Kidney epithelial cell (primary cell): ENCODE data around the gene GIPC1. TPM values are rescaled to one million over a fixed set of nuclear protein-coding genes. Genes with fewer than 3 reads are reported as not detected.
A peak's percentile ranks its signal among the peaks of the same experiment; 100 is the strongest.

Experiments
- DNase-seq: peaks from one replicate; pipeline ENCODE4 v3.0.0-alpha.2; 2010; ENCODE audit warnings: low read depth
- H3K27me3 ChIP-seq: 2 replicates; pipeline ENCODE4 v1.6.0; 2011; ENCODE audit warnings: low read length; ENCODE audit not compliant: control insufficient read depth, insufficient read depth
- H3K36me3 ChIP-seq: 2 replicates; pipeline ENCODE4 v1.5.1; 2011; ENCODE audit warnings: low read length; ENCODE audit not compliant: control insufficient read depth, insufficient read depth
- H3K4me3 ChIP-seq: 2 replicates; pipeline ENCODE4 v1.5.1; 2011; ENCODE audit warnings: low read depth, mild to moderate bottlenecking, control low read depth, low read length
- CTCF ChIP-seq: IDR thresholded peaks from 2 replicates; pipeline ENCODE4 v1.5.1; 2011; ENCODE audit warnings: mild to moderate bottlenecking, moderate library complexity, low read length, control low read depth, inconsistent platforms; ENCODE audit not compliant: insufficient read depth, poor library complexity, severe bottlenecking
- total RNA-seq: library from RNA; depleted of rRNA; stranded (reverse); fragments of >200 nt; gene quantifications from 2 replicates; pipeline ENCODE4 v1.2.3, GENCODE V29; 2015

The GIPC1 gene
- total RNA-seq, 1 donor from 2014 or later, result 188 TPM

DNA sequence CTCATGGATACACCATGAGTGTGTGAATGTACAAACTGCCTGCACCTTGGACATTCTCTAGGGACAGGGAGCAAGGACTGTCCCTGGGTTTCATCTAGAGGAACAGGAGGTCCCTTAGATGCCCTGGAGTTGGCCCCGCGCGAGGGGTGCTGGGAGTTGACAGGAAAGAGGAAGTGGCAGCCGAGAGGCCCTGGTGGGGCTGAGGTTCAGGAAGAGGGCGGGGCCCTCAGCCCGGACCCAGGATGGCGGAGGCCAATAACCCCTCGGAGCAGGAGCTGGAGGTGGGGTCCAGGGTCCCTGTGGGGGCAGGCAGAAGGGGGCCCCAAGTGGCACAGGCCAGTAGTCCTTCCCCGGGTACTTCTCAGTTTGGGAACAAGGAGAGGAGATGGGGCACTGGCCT, 55.9 kb downstream of the GIPC1 start:
- no peaks in the 10 kb centered on the region for H3K27me3 ChIP-seq
- DNase-seq, result no peak
- peaks cover 9% of the 10 kb centered on the region for H3K36me3 ChIP-seq
- H3K4me3 ChIP-seq, result no peak overlapping the region
- TF ChIP-seq CTCF, result no peak

DNA sequence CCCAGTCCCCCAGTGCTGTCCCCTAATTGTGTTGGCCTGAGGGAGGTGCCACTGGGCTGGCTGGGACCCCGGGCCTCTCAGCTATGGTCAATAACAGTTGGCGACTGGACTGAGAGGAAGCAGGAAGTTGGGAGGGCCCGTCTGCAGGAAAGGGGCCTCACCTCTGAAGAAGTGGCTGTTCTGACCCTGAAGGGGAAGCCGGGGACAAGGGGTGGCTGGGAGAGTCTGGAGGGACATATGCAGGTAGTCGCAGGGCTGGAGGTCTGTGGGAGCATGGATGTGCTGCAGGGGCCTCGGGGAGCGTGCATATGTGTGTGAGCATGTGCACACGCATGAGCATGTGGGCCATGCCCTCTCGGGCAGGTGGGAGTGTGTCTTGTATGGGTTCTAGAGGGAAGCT, 56.9 kb downstream of the GIPC1 start:
- peaks cover 6% of the 10 kb centered on the region for H3K36me3 ChIP-seq
- TF ChIP-seq CTCF, result no peak
- no peak overlapping the region for H3K4me3 ChIP-seq
- H3K27me3 ChIP-seq, result no peaks in the 10 kb centered on the region
- no peak for DNase-seq

DNA sequence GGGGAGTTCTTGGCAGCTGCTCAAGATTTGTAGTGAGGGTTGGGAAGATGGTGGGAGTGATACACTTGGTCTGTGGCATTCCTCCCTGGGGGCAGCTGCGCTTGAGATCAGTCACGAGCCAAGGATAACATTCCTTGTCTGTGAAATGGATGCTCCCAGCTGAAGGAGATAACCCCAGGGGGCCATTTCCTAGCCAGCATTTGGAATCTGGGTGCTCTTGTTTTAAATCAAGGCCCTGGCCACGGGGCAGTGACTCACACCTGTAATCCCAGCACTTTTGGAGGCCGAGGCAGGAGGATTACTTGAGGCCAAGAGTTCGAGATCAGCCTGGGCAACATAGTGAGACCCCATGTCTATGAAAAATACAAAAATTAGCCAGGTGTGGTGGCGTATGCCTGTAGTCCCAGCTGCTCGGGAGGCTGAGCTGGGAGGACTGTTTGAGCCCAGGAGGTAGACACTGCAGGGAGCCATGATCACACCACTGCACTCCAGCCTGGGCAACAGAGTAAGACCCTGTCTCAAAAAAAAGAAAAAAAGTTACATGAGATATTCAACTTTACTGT, 58.3 kb downstream of the GIPC1 start:
- no peaks in the 10 kb centered on the region for H3K27me3 ChIP-seq
- no peak for DNase-seq
- no peak for TF ChIP-seq CTCF
- H3K36me3 ChIP-seq, result no peaks in the 10 kb centered on the region
- no peak overlapping the region for H3K4me3 ChIP-seq

DNA sequence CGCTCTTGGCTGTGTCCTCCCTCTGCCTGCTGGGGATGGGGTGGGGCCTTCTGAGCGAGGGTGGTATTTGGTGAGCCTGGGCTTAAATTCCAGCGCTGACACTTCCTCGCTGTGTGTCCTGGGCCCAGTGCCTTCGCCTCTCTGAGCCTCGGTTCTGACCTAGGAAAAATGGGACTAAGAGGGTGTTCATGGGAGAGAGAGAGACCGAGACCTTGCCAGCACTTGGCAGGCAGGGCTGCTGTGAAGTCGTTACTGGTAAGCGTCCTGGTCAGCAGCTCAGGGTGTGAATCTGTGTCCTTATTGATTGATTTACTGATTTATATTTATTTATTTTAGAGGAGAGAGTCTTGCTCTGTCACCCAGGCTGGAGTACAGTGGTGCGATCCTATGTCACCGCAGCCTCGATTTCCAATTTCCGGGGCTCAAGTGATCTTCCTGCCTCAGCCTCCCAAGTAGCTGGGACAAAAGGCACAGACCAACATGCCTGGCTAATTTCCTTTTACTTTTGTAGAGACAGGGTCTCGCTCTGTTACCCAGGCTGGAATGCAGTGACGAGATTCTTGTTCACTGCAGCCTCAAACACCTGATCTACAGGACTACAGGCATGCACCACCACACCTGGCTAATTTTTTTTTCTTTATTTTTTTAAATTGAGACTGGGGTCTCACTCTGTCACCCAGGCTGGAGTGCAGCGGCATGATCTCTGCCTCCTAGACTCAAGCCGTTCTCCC, 60.4 kb downstream of the GIPC1 start:
- Histone ChIP-seq H3K36me3 (no peaks in the 10 kb centered on the region), H3K4me3 (no peak overlapping the region), H3K27me3 (no peaks in the 10 kb centered on the region)
- TF ChIP-seq CTCF, result no peak
- no peak for DNase-seq

DNA sequence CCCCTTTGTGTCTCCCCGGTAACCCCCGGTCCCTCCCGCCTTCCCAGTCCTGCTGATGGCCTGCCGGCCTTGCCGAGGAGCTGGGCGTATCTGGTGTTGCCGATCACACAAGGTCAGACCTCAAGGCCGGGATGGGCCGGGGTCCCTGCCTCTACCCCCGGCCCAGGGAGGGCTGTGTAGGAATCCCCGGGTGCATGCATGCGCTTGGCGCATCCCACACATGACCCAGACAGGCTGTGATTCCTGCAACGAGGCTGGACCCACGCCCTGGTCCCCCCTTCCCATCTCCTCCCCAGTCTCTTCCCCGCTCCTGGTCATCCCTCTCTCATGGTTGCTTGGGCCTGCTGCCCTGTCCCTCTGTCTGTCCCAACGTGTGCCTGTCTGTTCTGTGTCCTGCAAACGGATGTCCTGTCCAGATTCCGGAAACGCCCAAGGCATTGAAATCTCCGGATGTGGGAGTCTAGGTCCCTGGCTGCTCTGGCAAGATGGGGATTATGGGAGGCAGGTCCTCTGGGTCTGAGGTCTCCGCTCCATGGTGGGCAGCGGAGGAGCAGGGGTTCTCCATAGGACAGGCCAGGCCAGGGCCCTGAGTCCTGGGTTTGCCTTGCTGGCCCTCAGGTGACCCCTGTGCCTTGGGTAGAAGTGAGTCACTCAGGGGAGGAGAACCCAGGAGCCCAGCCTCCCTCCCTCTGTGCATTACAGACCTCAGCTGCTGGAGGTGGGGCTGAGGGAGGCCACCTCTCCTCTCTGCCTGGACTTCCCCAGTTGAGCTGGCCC, 61.2 kb downstream of the GIPC1 start:
- H3K4me3 ChIP-seq, result peak overlapping the region; percentile 71

More for the DNA sequence above, 61.2 kb downstream of the GIPC1 start:
- no peak for TF ChIP-seq CTCF
- H3K27me3 ChIP-seq, result no peaks in the 10 kb centered on the region
- DNase-seq, result peak; percentile 58
- no peaks in the 10 kb centered on the region for H3K36me3 ChIP-seq
